Right lobe of liver (tissue), 6 donors: Measurements from ENCODE around the gene PAK4. TPM values are rescaled to one million over a fixed set of nuclear protein-coding genes. Genes with fewer than 3 reads are reported as not detected.
A peak's percentile ranks its signal among the peaks of the same experiment; 100 is the strongest.

Experiments used
- ATAC-seq, 4 donors: fragments of 200-7000 bp; cut with Tn5 transposase; one replicate each; pipeline ENCODE4 v1.9.1; 2020; ENCODE audit warnings: mild to moderate bottlenecking in 4 of 4, moderate library complexity in 4 of 4
- DNase-seq, 3 donors: peaks; one replicate each; pipeline ENCODE4 v3.0.0-alpha.2; 2020
- H3K27ac ChIP-seq, 3 donors: fragments of 200-600 bp; one replicate each; pipeline ENCODE4 v1.8.0; 2022
- H3K27me3 ChIP-seq, 2 donors: fragments of 200-600 bp; one replicate each; pipeline ENCODE4 v1.8.0; 2022
- H3K36me3 ChIP-seq, 4 donors: fragments of 200-600 bp; sonication (generic) in 1 of 4; one replicate each; pipeline versions ENCODE4 v1.5.1 to v1.8.0; 2017 to 2022; ENCODE audit warnings: control low read depth in 1 of 4
- H3K4me1 ChIP-seq, 4 donors: fragments of 200-600 bp; sonication (generic) in 1 of 4; one replicate each; pipeline versions ENCODE4 v1.5.1 to v1.8.0; 2017 to 2022; ENCODE audit warnings: control low read depth in 1 of 4
- H3K4me3 ChIP-seq, 3 donors: fragments of 200-600 bp; one replicate each; pipeline ENCODE4 v1.8.0; 2022
- H3K9me3 ChIP-seq, 4 donors: fragments of 200-600 bp; sonication (generic) in 1 of 4; one replicate each; pipeline versions ENCODE4 v1.5.1 to v1.8.0; 2017 to 2022; ENCODE audit warnings: control low read depth in 1 of 4
- POLR2A ChIP-seq: fragments of 450-650 bp; IDR thresholded peaks from one replicate; pipeline ENCODE4 v1.6.1; 2017; ENCODE audit warnings: antibody characterized with exemption, mild to moderate bottlenecking
- WGBS: methylation state at CpG from one replicate; pipeline ENCODE4 v1.1.6; 2018; ENCODE audit warnings: low coverage, low lambda C conversion rate; ENCODE audit not compliant: insufficient coverage; ENCODE audit errors: missing lambda C conversion rate; 5-methylcytosine and 5-hydroxymethylcytosine counted together
- intact Hi-C, 2 donors: fragments of 100-400 bp; cut with DNase I; formaldehyde crosslinking; loops; one replicate each; pipeline versions ENCODE4 v1.11.2 to v1.14.1; 2022
- total RNA-seq, 6 experiments: library from RNA; depleted of rRNA in 2 of 6; stranded (reverse); fragments of >200 nt in 2 of 6; fragmentation: NEBNext Ultra II Directional in 3 of 6; extraction: Animal tissue kit (Norgen Biotek cat#: 25700) in 3 of 6; gene quantifications; one replicate each; pipeline versions ENCODE4 v1.1.0 to v1.2.4, GENCODE V29; 2016 to 2023
- TF ChIP-seq, protein P1 (sequence below), 4 donors: fragments of 200-600 bp in 3 of 4; fragments of 450-650 bp in 1 of 4; IDR thresholded peaks; one replicate each; pipeline versions ENCODE4 v1.5.1 to v1.8.0; 2016 to 2022; ENCODE audit warnings: antibody characterized with exemption in 4 of 4, mild to moderate bottlenecking in 2 of 4
- donor health status: DM: no; HTN: yes; CAD: no.
- donor health status: DM: no; HTN: no; CAD: no.
- donor health status: DM: no; HTN: no; CAD: no.
- donor health status: DM: no; HTN: yes; CAD: no.
- donor health status: DM: no; HTN: yes; CAD: no.

Gene PAK4
- total RNA-seq, 6 experiments from 2014 or later = 11.4 to 16.6 (median 14.7) TPM

DNA sequence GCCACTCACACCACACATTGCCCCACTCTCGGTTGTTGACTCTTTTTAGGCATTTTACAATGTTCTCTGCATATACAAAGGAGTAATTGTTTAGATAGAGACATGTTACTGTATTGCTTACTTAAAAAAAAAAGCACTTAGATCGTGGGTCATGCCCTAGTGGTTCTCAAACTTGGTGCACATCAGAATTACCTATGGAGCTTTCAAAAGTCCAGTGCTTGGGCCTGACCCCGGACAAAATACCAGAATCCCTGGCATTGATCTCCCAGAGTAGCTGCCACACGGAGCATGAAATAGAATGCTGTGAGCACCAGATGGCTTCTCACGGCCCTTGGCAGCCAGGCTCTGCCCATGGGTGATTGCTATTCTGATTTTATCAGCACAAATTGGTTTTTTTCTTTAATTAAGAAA lies 21.4 kb upstream of the PAK4 start:
- H3K4me1 ChIP-seq = no peaks in the 10 kb centered on the region
- ATAC-seq (no peak), DNase-seq (no peak)
- H3K27ac ChIP-seq = no peak overlapping the region
- H3K9me3 ChIP-seq = no peaks in the 10 kb centered on the region
- WGBS = 54% methylated on average over 5 of the region's 5 CpGs
- no peaks in the 10 kb centered on the region for H3K36me3 ChIP-seq
- intact Hi-C loops = no loop called here
- TF ChIP-seq, protein P1, sequence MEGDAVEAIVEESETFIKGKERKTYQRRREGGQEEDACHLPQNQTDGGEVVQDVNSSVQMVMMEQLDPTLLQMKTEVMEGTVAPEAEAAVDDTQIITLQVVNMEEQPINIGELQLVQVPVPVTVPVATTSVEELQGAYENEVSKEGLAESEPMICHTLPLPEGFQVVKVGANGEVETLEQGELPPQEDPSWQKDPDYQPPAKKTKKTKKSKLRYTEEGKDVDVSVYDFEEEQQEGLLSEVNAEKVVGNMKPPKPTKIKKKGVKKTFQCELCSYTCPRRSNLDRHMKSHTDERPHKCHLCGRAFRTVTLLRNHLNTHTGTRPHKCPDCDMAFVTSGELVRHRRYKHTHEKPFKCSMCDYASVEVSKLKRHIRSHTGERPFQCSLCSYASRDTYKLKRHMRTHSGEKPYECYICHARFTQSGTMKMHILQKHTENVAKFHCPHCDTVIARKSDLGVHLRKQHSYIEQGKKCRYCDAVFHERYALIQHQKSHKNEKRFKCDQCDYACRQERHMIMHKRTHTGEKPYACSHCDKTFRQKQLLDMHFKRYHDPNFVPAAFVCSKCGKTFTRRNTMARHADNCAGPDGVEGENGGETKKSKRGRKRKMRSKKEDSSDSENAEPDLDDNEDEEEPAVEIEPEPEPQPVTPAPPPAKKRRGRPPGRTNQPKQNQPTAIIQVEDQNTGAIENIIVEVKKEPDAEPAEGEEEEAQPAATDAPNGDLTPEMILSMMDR (IDR thresholded peaks at IDR 0.05) = no peak
- no peak for TF ChIP-seq POLR2A
- H3K27me3 ChIP-seq = no peaks in the 10 kb centered on the region
- no peak overlapping the region for H3K4me3 ChIP-seq

DNA sequence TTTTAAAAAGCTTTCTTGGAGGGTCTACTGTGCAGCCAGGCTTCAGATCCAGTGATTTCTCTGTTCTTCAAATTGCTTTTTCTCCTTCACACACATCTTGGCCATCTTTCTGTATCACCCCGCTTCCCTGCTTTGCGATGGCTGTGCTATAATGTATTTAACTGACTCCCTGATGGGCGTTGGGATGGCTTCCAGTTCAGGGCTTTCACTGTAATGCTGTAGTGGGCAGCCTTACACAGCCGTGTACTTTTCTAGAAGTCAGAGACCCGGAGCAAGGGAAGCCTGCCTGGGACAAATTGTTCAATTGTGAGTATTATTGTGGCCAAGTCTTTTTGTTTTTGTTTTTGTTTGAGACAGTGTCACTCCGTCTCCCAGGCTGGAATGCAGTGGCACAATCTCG lies 19.4 kb upstream of the PAK4 start:
- WGBS = 69% methylated on average over 5 of the region's 7 CpGs
- no peaks in the 10 kb centered on the region for H3K27me3 ChIP-seq
- no peaks in the 10 kb centered on the region for H3K4me1 ChIP-seq
- DNase-seq = no peak
- H3K9me3 ChIP-seq = no peaks in the 10 kb centered on the region
- TF ChIP-seq POLR2A = no peak
- TF ChIP-seq, protein P1 (IDR thresholded peaks at IDR 0.05) = no peak
- ATAC-seq = no peak
- intact Hi-C loops = no loop called here
- no peak overlapping the region for H3K4me3 ChIP-seq
- no peak overlapping the region for H3K27ac ChIP-seq
- no peaks in the 10 kb centered on the region for H3K36me3 ChIP-seq

DNA sequence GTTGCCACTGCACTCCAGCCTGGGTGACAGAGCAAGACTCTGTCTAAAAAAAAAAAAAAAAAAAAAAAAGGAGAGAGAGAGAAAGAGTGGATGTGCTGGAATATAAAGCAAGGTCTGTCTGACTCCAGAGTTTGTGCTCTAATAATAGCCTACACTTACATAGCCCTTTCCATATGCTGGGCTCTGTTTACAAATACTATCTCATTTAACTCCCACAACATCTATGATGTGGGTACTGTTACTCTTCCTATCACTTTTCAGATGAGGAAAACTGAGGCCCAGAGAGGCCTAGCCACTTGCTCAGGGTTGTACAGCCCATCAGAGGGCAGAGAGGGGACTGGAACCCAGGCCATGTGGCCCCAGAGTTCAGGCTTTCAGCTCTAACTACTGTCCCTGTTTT lies 15.9 kb upstream of the PAK4 start:
- H3K9me3 ChIP-seq = no peaks in the 10 kb centered on the region
- no peak for DNase-seq
- peaks cover 0 to 10% (median 4%) of the 10 kb centered on the region in 4 donors for H3K4me1 ChIP-seq
- H3K36me3 ChIP-seq = no peaks in the 10 kb centered on the region
- no peaks in the 10 kb centered on the region for H3K27me3 ChIP-seq
- H3K4me3 ChIP-seq = no peak overlapping the region
- H3K27ac ChIP-seq = no peak overlapping the region
- intact Hi-C loops = loop anchor here in 1 of 2 donors (5.0 kb wide), 1 partner anchor 78 kb away; no protein-coding TSS in a partner anchor
- ATAC-seq = no peak
- no peak for TF ChIP-seq POLR2A
- TF ChIP-seq, protein P1 (IDR thresholded peaks at IDR 0.05) = no peak

DNA sequence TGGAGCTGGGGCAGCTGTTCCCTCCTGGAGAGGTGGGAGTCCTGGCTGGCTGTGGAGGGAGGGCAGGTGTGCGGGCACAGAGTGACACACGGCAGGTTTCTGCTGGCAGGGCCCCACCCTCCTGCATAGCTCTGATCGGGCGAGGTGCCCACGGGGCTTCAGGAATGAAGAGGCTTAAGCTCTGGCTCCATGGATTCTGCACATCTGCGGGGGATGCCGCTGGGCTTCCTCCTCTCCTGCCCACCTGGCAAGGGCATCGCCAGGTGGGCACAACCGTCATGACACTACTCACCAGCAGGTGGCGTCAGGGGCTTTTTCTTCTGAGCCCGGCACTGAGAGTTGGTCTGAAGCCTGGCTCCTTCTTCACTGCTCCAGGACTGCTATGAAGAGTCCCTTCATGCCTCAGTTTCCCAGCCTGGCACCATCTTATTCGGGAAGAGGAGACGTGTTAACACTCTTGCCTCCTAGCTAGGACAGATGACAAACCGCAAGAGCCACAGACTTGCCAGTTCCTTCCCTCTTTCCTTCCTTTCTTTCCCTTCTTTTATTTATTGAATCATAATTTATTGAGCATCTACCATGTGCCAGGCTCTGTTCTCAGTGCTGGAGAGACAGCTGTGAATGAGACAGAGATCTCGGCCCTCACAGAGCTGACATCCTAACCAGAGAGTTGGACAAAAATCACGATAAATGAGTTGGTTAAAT lies 15.2 kb upstream of the PAK4 start:
- peaks cover 0 to 10% (median 4%) of the 10 kb centered on the region in 4 donors for H3K4me1 ChIP-seq
- H3K4me3 ChIP-seq = no peak overlapping the region
- WGBS = 29% methylated on average over 6 of the region's 16 CpGs
- no peaks in the 10 kb centered on the region for H3K27me3 ChIP-seq
- no peak overlapping the region for H3K27ac ChIP-seq
- TF ChIP-seq, protein P1 (IDR thresholded peaks at IDR 0.05) = peak; percentile 65 to 80 (median 76)
- no peak for TF ChIP-seq POLR2A
- ATAC-seq = peak; percentile 45 to 65 (median 58)
- DNase-seq = peak in 1 of 3 donors; percentile 76
- H3K9me3 ChIP-seq = no peaks in the 10 kb centered on the region
- intact Hi-C loops = loop anchor here in 1 of 2 donors (5.0 kb wide), 1 partner anchor 77 kb away; no protein-coding TSS in a partner anchor
- H3K36me3 ChIP-seq = no peaks in the 10 kb centered on the region
